Skeletal muscle satellite cell (primary cell): ENCODE measurements around the gene AGPAT1.
A peak's percentile ranks its signal among the peaks of the same experiment; 100 is the strongest.

Experiments used
- H3K27me3 ChIP-seq: 2 replicates; pipeline ENCODE4 v1.7.0; 2013; ENCODE audit warnings: low read length; ENCODE audit not compliant: control insufficient read depth, insufficient read depth
- H3K36me3 ChIP-seq: 2 replicates; pipeline ENCODE4 v1.7.0; 2013; ENCODE audit warnings: mild to moderate bottlenecking, control low read depth, low read length; ENCODE audit not compliant: insufficient read depth
- H3K4me1 ChIP-seq: 2 replicates; pipeline ENCODE4 v1.7.0; 2013; ENCODE audit warnings: low read length; ENCODE audit not compliant: control insufficient read depth, insufficient read depth
- H3K4me2 ChIP-seq: 2 replicates; pipeline ENCODE4 v1.7.0; 2013; ENCODE audit warnings: mild to moderate bottlenecking, low read length
- H3K4me3 ChIP-seq: 2 replicates; pipeline ENCODE4 v1.7.0; 2013; ENCODE audit warnings: low read length
- H3K9ac ChIP-seq: 2 replicates; pipeline ENCODE4 v1.7.0; 2013; ENCODE audit warnings: mild to moderate bottlenecking, low read depth, low read length, moderate library complexity
- H3K9me3 ChIP-seq: replicated peaks from 2 replicates; pipeline ENCODE4 v1.7.0; 2013; ENCODE audit warnings: mild to moderate bottlenecking, control low read depth, low read length

AGPAT1 gene

GRCh38 chr6:32174416-32174815, 1.5 kb downstream of the AGPAT1 start:
- Histone ChIP-seq H3K4me3 (peak overlapping the region; percentile 94), H3K4me1 (peaks cover 30% of the 10 kb centered on the region), H3K27me3 (no peaks in the 10 kb centered on the region), H3K36me3 (peaks cover 18% of the 10 kb centered on the region), H3K9me3 (no peaks in the 10 kb centered on the region), H3K4me2 (peak overlapping the region; percentile 95), H3K9ac (no peak overlapping the region)

GRCh38 chr6:32173051-32173727, 2.7 kb downstream of the AGPAT1 start:
- H3K4me3 ChIP-seq: no peak overlapping the region
- no peaks in the 10 kb centered on the region for H3K27me3 ChIP-seq
- no peaks in the 10 kb centered on the region for H3K9me3 ChIP-seq
- H3K4me1 ChIP-seq: peaks cover 35% of the 10 kb centered on the region
- no peak overlapping the region for H3K9ac ChIP-seq
- H3K4me2 ChIP-seq: no peak overlapping the region
- peaks cover 20% of the 10 kb centered on the region for H3K36me3 ChIP-seq

GRCh38 chr6:32171234-32171633, 4.7 kb downstream of the AGPAT1 start:
- no peak overlapping the region for H3K4me3 ChIP-seq
- peaks cover 28% of the 10 kb centered on the region for H3K36me3 ChIP-seq
- peaks cover 23% of the 10 kb centered on the region for H3K4me1 ChIP-seq
- H3K27me3 ChIP-seq: no peaks in the 10 kb centered on the region
- H3K9me3 ChIP-seq: no peaks in the 10 kb centered on the region
- no peak overlapping the region for H3K9ac ChIP-seq
- H3K4me2 ChIP-seq: no peak overlapping the region

- Histone ChIP-seq H3K9ac (no peak overlapping the region), H3K4me3 (no peak overlapping the region), H3K9me3 (no peaks in the 10 kb centered on the region), H3K27me3 (no peaks in the 10 kb centered on the region), H3K4me1 (peaks cover 22% of the 10 kb centered on the region), H3K4me2 (no peak overlapping the region), H3K36me3 (peaks cover 29% of the 10 kb centered on the region)
Measured at GRCh38 chr6:32170294-32170693, 5.6 kb downstream of the AGPAT1 start.

- Histone ChIP-seq H3K4me2 (no peak overlapping the region), H3K4me3 (no peak overlapping the region), H3K9me3 (no peaks in the 10 kb centered on the region), H3K4me1 (peaks cover 11% of the 10 kb centered on the region), H3K36me3 (peaks cover 29% of the 10 kb centered on the region), H3K27me3 (no peaks in the 10 kb centered on the region), H3K9ac (no peak overlapping the region)
Measured at GRCh38 chr6:32168807-32169591, 6.9 kb downstream of the AGPAT1 start.

GRCh38 chr6:32168350-32168749, 7.5 kb downstream of the AGPAT1 start:
- H3K27me3 ChIP-seq: no peaks in the 10 kb centered on the region
- H3K4me3 ChIP-seq: no peak overlapping the region
- no peaks in the 10 kb centered on the region for H3K9me3 ChIP-seq
- peaks cover 29% of the 10 kb centered on the region for H3K36me3 ChIP-seq
- no peak overlapping the region for H3K4me2 ChIP-seq
- H3K4me1 ChIP-seq: peaks cover 11% of the 10 kb centered on the region
- H3K9ac ChIP-seq: no peak overlapping the region

- Histone ChIP-seq H3K4me2 (no peak overlapping the region), H3K9me3 (no peaks in the 10 kb centered on the region), H3K36me3 (peaks cover 29% of the 10 kb centered on the region), H3K9ac (no peak overlapping the region), H3K4me3 (no peak overlapping the region), H3K4me1 (peaks cover 11% of the 10 kb centered on the region), H3K27me3 (no peaks in the 10 kb centered on the region)
Measured at GRCh38 chr6:32167761-32168262, 8.1 kb downstream of the AGPAT1 start.

- Histone ChIP-seq H3K36me3 (peaks cover 29% of the 10 kb centered on the region), H3K9me3 (no peaks in the 10 kb centered on the region), H3K27me3 (no peaks in the 10 kb centered on the region), H3K9ac (no peak overlapping the region), H3K4me2 (no peak overlapping the region), H3K4me1 (peaks cover 11% of the 10 kb centered on the region), H3K4me3 (no peak overlapping the region)
Measured at GRCh38 chr6:32167154-32167760, 8.6 kb downstream of the AGPAT1 start.

GRCh38 chr6:32166411-32167061, 9.3 kb downstream of the AGPAT1 start:
- H3K36me3 ChIP-seq: peaks cover 29% of the 10 kb centered on the region
- H3K9ac ChIP-seq: no peak overlapping the region
- H3K9me3 ChIP-seq: no peaks in the 10 kb centered on the region

GRCh38 chr6:32164295-32164694, 11.6 kb downstream of the AGPAT1 start, which contains the start of gene EGFL8:
Gene EGFL8, plus strand, starts transcription at chr6:32164595. Its CDS starts 1,571 bp downstream, at chr6:32166166.
- no peak within 1 kb of the TSS for H3K4me3 ChIP-seq
- no peak within 1 kb of the TSS for H3K4me2 ChIP-seq
- peaks cover 11% of the 10 kb centered on the region for H3K4me1 ChIP-seq
- no peak within 1 kb of the TSS for H3K9ac ChIP-seq
- H3K27me3 ChIP-seq: no peaks in the 10 kb centered on the region
- no peaks in the 10 kb centered on the region for H3K9me3 ChIP-seq
- H3K36me3 ChIP-seq: peaks cover 10% of the 10 kb centered on the region

More at GRCh38 chr6:32166411-32167061, 9.3 kb downstream of the AGPAT1 start:
- H3K4me1 ChIP-seq: peaks cover 11% of the 10 kb centered on the region
- H3K27me3 ChIP-seq: no peaks in the 10 kb centered on the region
- H3K4me2 ChIP-seq: no peak overlapping the region
- H3K4me3 ChIP-seq: no peak overlapping the region
